IMR-90 (cell line): ENCODE data around the gene IFI35.

Source experiments
- CEBPB ChIP-seq: IDR thresholded peaks from 2 replicates; pipeline ENCODE4 v1.6.1; 2012; ENCODE audit warnings: low read depth, low read length, improper control_type of control experiment
- CHD1 ChIP-seq: IDR thresholded peaks from 2 replicates; pipeline ENCODE4 v1.6.1; 2012; ENCODE audit warnings: low read depth, low read length, improper control_type of control experiment
- MAZ ChIP-seq: IDR thresholded peaks from 2 replicates; pipeline ENCODE4 v1.6.1; 2012; ENCODE audit warnings: low read depth, mild to moderate bottlenecking, low read length, improper control_type of control experiment, moderate library complexity, borderline replicate concordance
- MXI1 ChIP-seq: IDR thresholded peaks from 2 replicates; pipeline ENCODE4 v1.6.1; 2012; ENCODE audit warnings: low read depth, mild to moderate bottlenecking, low read length, moderate library complexity, borderline replicate concordance
- POLR2A ChIP-seq: IDR thresholded peaks from 2 replicates; pipeline ENCODE4 v1.6.1; 2012; ENCODE audit warnings: mild to moderate bottlenecking, low read depth, low read length
- RAD21 ChIP-seq: IDR thresholded peaks from 2 replicates; pipeline ENCODE4 v1.6.1; 2012; ENCODE audit warnings: low read length, improper control_type of control experiment
- RCOR1 ChIP-seq: IDR thresholded peaks from 2 replicates; pipeline ENCODE4 v1.6.1; 2012; ENCODE audit warnings: mild to moderate bottlenecking, low read length, improper control_type of control experiment; ENCODE audit not compliant: insufficient replicate concordance
- RFX5 ChIP-seq: IDR thresholded peaks from 2 replicates; pipeline ENCODE4 v1.8.0; 2012; ENCODE audit warnings: low read depth, mild to moderate bottlenecking, low read length, moderate library complexity
- SMC3 ChIP-seq: fragments of 150-350 bp; IDR thresholded peaks from 2 replicates; pipeline ENCODE4 v1.6.1; 2016; ENCODE audit warnings: low read depth, mild to moderate bottlenecking, antibody characterized with exemption, low read length, moderate library complexity
- TF ChIP-seq, protein P1 (sequence below): conservative IDR thresholded peaks from 2 replicates; pipeline ENCODE4 v1.5.1; 2012; ENCODE audit warnings: mild to moderate bottlenecking, low read depth, low read length, improper control_type of control experiment
- TF ChIP-seq, protein P2 (sequence below): fragments of 150-350 bp; IDR thresholded peaks from 2 replicates; pipeline ENCODE4 v1.6.1; 2017; ENCODE audit warnings: mild to moderate bottlenecking, antibody characterized with exemption, low read length, low read depth

DNA sequence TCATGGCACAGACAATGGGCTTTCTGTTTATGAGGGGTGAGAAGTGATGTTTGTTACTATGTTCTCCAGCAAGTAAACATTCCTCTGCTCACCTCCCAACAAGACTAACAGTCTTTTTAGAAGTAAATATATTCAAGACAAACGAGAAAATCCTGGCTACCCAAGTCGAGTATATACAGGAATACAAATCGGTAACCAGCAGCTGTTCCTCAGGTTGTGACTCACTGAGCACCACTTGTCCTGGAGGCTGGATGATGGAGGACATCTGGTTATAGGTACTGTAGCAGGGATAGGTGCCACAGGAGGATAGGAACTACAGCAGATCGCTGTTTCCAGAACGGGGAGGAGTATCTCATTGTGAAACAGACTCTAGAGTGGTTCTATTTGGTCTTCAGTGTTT is 13.7 kb upstream of the IFI35 start:
- TF ChIP-seq, protein P1, sequence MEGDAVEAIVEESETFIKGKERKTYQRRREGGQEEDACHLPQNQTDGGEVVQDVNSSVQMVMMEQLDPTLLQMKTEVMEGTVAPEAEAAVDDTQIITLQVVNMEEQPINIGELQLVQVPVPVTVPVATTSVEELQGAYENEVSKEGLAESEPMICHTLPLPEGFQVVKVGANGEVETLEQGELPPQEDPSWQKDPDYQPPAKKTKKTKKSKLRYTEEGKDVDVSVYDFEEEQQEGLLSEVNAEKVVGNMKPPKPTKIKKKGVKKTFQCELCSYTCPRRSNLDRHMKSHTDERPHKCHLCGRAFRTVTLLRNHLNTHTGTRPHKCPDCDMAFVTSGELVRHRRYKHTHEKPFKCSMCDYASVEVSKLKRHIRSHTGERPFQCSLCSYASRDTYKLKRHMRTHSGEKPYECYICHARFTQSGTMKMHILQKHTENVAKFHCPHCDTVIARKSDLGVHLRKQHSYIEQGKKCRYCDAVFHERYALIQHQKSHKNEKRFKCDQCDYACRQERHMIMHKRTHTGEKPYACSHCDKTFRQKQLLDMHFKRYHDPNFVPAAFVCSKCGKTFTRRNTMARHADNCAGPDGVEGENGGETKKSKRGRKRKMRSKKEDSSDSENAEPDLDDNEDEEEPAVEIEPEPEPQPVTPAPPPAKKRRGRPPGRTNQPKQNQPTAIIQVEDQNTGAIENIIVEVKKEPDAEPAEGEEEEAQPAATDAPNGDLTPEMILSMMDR, result no peak
- TF ChIP-seq RCOR1 (no peak), CHD1 (no peak), MXI1 (no peak), POLR2A (no peak), MAZ (no peak), SMC3 (no peak), RAD21 (no peak), CEBPB (no peak), RFX5 (no peak)
- TF ChIP-seq, protein P2, sequence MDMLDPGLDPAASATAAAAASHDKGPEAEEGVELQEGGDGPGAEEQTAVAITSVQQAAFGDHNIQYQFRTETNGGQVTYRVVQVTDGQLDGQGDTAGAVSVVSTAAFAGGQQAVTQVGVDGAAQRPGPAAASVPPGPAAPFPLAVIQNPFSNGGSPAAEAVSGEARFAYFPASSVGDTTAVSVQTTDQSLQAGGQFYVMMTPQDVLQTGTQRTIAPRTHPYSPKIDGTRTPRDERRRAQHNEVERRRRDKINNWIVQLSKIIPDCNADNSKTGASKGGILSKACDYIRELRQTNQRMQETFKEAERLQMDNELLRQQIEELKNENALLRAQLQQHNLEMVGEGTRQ, result no peak
